OCI-LY3 (cell line): ENCODE results near the gene GTF3A.

Source experiments
- CTCF ChIP-seq: fragments of 200-600, 300-600 bp; sonication (generic); IDR thresholded peaks from 2 replicates; pipeline ENCODE4 v1.5.1; 2014; ENCODE audit warnings: antibody characterized with exemption, low read length, low read depth
- EZH2phosphoT487 ChIP-seq: fragments of 200-600 bp; shearing (Covaris generic); IDR thresholded peaks from 2 replicates; pipeline ENCODE4 v1.6.1; 2018; ENCODE audit warnings: antibody characterized with exemption, mixed run types, low read depth

- TF ChIP-seq CTCF (no peak), EZH2phosphoT487 (no peak)
Observed at GRCh38 chr13:27446986-27447583, 22.7 kb downstream of the GTF3A start.
